Neuron (in vitro differentiated cells): ENCODE measurements around the gene ATP2B2.

ENCODE experiments used
- H2AFZ ChIP-seq: one replicate; pipeline ENCODE4 v1.6.1; 2013; ENCODE audit warnings: low read depth, mild to moderate bottlenecking, inconsistent platforms, low read length, moderate library complexity
- H3K27me3 ChIP-seq: one replicate; pipeline ENCODE4 v1.6.1; 2013; ENCODE audit warnings: low read length; ENCODE audit not compliant: insufficient read depth
- H3K36me3 ChIP-seq: one replicate; pipeline ENCODE4 v1.6.1; 2013; ENCODE audit warnings: low read length; ENCODE audit not compliant: insufficient read depth
- H3K4me1 ChIP-seq: one replicate; pipeline ENCODE4 v1.6.1; 2013; ENCODE audit warnings: low read length; ENCODE audit not compliant: insufficient read depth
- H3K4me3 ChIP-seq: 2 replicates; pipeline ENCODE4 v1.5.1; 2013; ENCODE audit warnings: mild to moderate bottlenecking, low read length, moderate library complexity
- H3K9me3 ChIP-seq: one replicate; pipeline ENCODE4 v1.6.1; 2013; ENCODE audit warnings: low read length

Gene ATP2B2

DNA sequence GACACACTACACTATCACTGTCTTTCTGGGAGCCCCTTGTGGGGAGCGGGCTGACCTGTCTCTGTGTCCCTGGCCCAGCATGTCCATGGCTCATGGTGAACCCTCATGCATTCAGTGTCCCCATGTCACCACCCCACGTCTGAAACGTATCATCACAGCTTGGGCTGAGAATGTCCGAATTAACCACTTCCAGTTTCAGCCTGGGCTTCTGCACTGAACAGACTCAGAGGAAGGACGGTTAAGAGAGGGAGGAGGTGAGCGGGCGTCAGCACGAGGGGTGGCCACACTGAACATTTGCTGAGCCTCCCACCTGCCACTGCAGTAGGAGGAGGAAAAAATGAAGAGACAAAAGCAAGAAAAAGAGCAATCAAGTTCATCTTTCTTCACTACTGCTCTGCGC is 30.5 kb downstream of the ATP2B2 start:
- no peaks in the 10 kb centered on the region for H3K9me3 ChIP-seq
- H3K27me3 ChIP-seq: no peaks in the 10 kb centered on the region
- H3K36me3 ChIP-seq: no peaks in the 10 kb centered on the region
- no peak overlapping the region for H2AFZ ChIP-seq
- peaks cover 11% of the 10 kb centered on the region for H3K4me1 ChIP-seq
- no peak overlapping the region for H3K4me3 ChIP-seq

DNA sequence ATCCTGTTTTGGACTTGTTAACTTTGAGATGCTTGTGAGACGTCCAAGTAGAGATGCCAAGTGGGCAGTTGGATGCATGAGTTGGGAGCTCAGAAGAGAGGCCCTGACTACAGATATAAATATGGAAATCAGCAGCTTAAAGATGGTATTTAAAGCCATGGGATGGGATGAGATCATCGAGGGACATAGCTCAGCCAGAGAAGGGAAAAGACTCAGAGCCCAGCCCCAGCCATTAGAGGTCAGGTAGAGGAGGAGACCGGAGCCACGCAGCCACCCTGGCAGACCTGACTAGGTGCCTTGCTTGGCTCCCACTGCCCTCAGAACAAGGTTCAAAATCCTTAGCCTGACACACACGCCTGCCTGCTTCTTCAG is 31.1 kb downstream of the ATP2B2 start:
- no peaks in the 10 kb centered on the region for H3K27me3 ChIP-seq
- no peak overlapping the region for H3K4me3 ChIP-seq
- H3K4me1 ChIP-seq: peaks cover 11% of the 10 kb centered on the region
- no peaks in the 10 kb centered on the region for H3K9me3 ChIP-seq
- H3K36me3 ChIP-seq: no peaks in the 10 kb centered on the region
- no peak overlapping the region for H2AFZ ChIP-seq

DNA sequence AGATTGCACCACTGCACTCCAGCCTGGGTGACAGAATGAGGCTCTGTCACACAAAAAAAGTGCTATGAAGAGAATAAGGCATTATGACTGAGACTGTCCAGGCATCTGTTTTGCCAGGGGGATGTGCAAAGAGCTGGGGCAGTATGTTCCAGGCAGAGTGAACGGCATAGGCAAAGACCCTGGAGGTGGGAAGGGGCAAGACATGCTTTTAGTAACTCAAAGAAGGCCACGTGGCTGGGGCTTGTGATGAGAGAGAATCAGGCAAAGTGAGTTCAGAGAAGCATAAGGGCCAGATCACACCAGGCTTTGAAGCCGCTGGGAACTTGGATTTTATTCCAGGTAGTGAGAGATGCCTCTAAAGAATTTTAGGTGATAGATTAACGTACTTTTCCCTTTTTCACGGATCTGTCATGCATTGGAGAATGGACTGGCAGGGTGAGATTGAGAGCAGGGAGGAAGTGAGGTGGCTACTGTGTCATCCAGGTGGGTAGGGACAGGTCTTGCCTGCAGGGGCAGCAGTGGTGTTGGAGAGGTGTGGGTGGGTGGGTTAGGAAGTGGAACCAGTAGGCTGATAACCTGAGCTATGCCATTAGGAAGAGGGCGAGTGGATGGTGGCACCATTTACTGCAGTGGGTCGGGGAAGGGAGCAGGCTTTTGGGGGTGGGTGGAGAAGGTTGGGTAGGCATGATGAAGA is 31.7 kb downstream of the ATP2B2 start:
- Histone ChIP-seq H2AFZ (no peak overlapping the region), H3K4me1 (peaks cover 11% of the 10 kb centered on the region), H3K36me3 (no peaks in the 10 kb centered on the region), H3K4me3 (no peak overlapping the region), H3K27me3 (peaks cover under 1% of the 10 kb centered on the region), H3K9me3 (no peaks in the 10 kb centered on the region)

DNA sequence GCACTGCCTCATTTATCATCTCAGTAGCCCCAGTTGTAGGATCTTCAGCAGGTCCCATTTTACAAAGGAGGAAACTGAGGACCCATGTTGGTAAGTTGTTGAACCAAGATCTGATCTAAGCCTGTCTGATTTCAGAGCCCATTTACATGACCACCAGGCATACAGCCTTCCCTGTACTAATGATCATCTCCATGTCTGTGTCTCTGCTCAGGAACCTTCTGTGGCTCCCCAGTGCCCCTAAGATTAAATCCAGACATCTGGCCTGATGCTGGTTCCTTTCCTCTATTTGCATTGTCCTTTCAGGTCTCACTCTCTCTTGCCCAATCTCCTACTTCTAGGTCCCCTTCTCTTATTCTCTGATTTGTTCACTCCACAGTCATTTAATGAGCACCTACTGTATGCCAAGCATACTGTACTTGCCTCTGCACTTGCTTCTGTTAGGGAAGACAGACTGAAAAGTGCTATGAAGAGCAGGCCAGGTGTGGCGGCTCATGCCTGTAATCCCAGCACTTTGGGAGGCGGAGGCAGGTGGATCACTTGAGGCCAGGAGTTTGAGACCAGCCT is 32.4 kb downstream of the ATP2B2 start:
- H3K36me3 ChIP-seq: no peaks in the 10 kb centered on the region
- no peaks in the 10 kb centered on the region for H3K9me3 ChIP-seq
- H2AFZ ChIP-seq: no peak overlapping the region
- peaks cover 7% of the 10 kb centered on the region for H3K27me3 ChIP-seq
- peaks cover 11% of the 10 kb centered on the region for H3K4me1 ChIP-seq
- no peak overlapping the region for H3K4me3 ChIP-seq

DNA sequence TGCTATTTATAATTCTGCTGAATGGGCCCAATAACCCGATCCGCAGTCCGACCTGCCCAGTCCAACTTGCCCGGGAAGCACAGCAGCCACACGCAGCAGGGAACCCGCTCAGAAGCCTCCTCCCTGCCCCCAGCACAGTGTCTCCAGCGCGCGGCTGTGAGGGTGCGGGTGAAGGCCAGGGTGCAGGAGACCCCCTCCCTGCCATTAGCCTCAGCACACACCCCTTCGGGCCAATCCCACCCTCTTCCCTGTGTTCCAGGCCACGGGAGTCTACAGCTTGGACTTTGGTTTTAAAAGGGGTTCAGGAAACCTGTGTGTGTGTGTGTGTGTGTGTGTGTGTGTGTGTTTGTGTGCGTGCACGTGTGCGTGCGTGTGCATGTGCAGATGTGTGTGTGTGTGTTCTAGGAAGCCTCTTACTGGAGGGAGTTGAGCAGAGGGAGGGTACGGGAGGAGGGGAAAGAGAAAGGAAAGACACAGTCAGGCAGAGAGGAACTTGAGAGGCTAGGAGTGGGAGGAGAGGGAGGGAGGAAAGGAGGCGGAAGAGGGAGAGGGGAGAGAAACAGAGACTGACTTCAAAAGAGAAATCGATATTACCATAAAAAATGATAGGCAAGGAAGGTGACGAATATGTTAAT is 34.2 kb downstream of the ATP2B2 start:
- Histone ChIP-seq H2AFZ (peak overlapping the region; percentile 66), H3K4me3 (peak overlapping the region; percentile 16), H3K27me3 (peaks cover 12% of the 10 kb centered on the region), H3K9me3 (no peaks in the 10 kb centered on the region), H3K4me1 (peaks cover 11% of the 10 kb centered on the region), H3K36me3 (no peaks in the 10 kb centered on the region)

DNA sequence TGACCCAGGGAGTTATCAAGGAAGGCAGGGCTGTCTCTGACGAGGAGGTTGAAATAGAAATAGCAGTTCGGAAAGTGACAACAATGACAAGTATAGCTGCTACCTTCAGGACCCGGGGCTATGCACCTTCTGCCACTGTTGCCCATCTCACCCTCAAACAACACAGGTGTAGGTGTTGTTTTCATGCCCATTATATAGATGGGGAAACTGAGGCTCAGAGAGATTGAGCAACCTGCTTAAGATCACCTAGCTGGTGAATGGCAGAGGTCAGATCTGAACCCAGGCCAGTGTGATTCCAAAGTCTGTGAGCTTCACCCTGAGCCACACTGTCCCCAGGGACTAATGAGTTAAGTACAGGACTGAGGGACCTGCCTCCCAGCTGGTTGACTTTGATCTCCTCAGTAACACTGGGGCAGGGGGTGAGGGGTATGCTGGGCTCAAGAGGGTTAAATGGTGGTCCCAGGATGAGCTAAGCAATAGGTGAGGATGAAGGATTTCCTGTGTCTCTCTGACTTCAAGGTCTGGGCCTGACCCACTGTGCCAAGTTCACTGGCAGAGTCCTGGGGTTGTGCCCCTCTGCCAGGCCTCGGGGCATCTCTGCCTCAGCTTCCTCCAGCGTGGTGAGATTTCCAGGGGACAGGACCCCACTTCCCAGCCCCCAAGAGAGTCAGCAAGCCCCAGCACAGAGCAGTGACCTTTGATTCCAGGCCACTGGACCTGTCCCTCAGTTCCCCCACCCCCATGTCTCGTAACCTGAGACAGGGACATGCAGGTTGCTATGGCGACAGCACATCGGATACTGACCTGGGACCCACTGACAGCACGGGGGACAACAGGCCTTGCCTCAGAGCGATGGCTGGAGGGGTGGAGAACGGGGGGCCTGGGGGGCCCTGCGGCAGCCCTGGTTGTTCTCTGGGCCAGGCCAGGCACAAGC is 35.0 kb downstream of the ATP2B2 start:
- no peak overlapping the region for H3K4me3 ChIP-seq
- H3K9me3 ChIP-seq: no peaks in the 10 kb centered on the region
- H3K36me3 ChIP-seq: no peaks in the 10 kb centered on the region
- H2AFZ ChIP-seq: peak overlapping the region; percentile 66
- peaks cover 11% of the 10 kb centered on the region for H3K4me1 ChIP-seq
- H3K27me3 ChIP-seq: peaks cover 12% of the 10 kb centered on the region

DNA sequence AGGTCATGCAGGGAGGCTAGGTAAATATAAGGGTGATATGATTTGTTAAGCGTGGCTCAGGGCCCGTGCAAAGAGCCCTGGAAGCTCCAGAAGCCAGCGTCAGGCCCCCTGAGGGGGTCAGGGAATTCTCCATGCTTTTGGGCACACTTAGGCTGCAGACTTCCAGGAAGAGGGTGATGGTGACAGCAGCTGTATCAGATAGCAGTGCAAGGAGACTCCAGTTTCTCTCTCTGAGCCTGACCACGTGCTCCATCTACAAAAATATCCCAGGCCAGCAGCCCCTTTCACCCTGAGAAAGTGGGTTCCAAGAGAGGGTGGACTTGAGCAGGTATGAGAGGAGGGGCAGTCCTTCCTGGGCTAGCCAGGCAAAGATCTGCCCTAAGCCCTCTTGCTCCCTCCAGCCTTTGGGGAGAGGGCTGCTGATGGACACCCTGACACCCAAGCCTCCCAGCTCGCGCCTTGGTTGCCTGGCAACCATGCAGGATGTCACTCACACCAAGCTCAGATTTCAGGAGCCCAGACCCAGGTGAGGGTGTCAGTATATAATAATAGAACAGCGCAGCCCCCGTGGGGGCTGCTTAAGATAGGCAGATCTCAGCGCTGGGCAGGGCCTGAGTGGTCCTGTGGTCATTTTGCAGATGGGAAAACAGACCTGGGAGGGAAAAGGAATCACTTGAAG is 35.8 kb downstream of the ATP2B2 start:
- Histone ChIP-seq H3K36me3 (no peaks in the 10 kb centered on the region), H2AFZ (no peak overlapping the region), H3K4me1 (peaks cover 11% of the 10 kb centered on the region), H3K27me3 (peaks cover 12% of the 10 kb centered on the region), H3K9me3 (no peaks in the 10 kb centered on the region), H3K4me3 (no peak overlapping the region)

DNA sequence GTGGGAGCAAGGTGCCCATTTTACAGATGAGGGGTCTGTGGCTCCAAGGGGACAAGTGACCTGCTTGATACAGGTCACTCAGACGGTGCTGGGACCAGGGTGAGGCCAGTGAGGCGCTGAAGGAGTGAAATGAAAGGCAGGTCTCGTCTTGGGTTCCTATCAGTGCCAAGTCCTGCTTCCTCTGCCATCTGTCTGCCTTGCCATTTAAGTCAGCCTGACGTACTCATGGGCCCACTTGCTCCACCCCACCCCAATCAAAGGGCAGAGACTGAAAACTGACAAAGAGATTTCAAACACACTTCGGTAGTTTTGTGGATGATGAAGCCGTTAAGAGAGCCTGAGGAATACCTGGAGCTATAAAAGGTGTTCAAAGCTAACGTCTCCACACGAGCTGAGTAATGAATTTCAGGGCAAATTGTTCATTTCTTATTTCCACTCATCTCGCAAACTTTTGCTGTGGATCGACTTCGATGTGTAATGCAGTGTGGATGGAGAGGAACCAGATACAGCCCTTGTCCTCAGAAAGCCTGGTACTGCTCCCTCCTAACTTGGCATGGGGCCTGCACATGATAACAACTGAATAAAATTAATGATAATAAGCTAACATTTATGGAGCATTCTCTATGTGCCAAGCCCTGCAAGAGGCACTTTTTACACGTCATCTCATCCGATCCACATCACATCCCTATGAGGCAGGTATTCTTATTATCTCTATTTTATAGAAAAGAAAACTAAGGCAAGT is 36.6 kb downstream of the ATP2B2 start:
- Histone ChIP-seq H3K9me3 (no peaks in the 10 kb centered on the region), H3K4me1 (peaks cover 11% of the 10 kb centered on the region), H3K27me3 (peaks cover 12% of the 10 kb centered on the region), H2AFZ (no peak overlapping the region), H3K36me3 (no peaks in the 10 kb centered on the region), H3K4me3 (no peak overlapping the region)

DNA sequence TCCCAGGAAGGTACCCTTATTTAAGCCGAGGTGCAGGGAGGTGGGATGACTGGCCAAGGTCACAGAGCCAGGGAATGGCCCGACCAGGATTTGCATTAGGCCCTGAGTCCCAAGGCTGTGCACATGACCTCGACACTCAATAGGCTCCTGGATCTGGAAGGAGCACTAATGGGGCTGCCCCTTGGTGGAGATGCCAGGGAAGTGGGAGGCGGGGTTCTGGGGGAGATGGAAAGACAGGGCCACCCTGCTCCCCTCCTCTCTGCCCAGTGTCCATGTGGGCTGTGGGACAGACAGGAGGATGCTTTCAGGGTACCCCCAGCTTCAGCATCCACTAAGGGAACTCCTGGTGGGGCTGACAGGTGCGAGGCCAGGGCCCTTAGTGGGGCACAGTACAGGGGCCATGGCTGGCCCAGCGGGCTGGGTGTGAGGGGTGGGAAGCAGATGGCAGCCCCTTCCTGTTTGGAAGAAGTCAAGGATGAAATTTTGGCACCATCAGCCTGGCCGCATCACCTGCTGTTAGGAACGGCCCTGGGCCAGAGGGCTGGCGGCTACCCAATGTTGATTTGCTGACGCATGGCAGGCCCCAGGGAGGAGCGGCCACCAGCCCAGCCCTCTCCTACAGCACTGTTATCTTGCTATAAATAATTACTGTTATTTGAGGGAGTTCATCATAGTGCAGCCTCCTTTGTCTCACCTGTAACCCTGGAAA is 37.3 kb downstream of the ATP2B2 start:
- H3K27me3 ChIP-seq: peaks cover 12% of the 10 kb centered on the region
- H3K36me3 ChIP-seq: no peaks in the 10 kb centered on the region
- peaks cover 11% of the 10 kb centered on the region for H3K4me1 ChIP-seq
- H3K9me3 ChIP-seq: no peaks in the 10 kb centered on the region
- H3K4me3 ChIP-seq: no peak overlapping the region
- no peak overlapping the region for H2AFZ ChIP-seq

DNA sequence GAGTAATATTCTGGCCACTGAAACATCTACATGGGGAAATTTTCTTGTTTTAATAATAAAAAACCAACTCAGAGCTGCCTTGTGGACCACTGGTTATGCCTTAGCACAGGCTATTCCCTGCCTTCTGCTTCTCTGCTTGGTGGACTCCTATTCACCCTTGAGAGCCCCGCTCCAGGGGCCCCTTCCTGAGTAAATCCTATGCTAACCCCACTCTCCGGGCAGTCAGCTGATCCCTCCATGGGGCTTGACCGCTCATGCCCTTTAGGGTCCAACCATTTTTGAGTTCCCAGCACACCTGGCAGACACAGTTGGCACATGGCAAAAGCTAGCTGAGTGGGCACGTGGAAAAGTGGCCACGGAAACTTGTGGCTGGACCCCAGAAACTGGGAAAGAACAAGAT is 38.2 kb downstream of the ATP2B2 start:
- H3K9me3 ChIP-seq: no peaks in the 10 kb centered on the region
- no peaks in the 10 kb centered on the region for H3K36me3 ChIP-seq
- no peak overlapping the region for H2AFZ ChIP-seq
- no peak overlapping the region for H3K4me3 ChIP-seq
- peaks cover 12% of the 10 kb centered on the region for H3K27me3 ChIP-seq
- peaks cover 11% of the 10 kb centered on the region for H3K4me1 ChIP-seq

DNA sequence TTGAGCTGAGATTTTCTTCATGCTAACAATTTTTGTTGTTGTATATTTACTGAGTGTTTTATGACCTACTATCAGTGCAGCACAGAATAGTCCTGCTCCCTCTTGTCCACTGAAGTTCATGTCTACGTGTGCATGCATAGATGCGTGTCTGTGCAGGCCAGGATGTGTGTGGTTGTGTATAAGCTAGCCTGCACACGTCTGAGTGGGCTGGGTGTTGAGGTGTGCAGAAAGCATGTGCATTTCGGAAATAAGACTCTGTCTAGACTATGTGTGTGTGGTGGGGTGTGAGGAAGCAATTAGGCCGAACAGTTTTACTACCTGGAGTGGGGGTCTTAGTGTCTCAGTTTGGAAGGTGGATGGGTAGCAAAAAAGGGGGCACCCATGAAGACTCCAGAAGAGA is 39.2 kb downstream of the ATP2B2 start:
- Histone ChIP-seq H2AFZ (no peak overlapping the region), H3K4me1 (peaks cover 8% of the 10 kb centered on the region), H3K36me3 (no peaks in the 10 kb centered on the region), H3K27me3 (peaks cover 12% of the 10 kb centered on the region), H3K9me3 (no peaks in the 10 kb centered on the region), H3K4me3 (no peak overlapping the region)

DNA sequence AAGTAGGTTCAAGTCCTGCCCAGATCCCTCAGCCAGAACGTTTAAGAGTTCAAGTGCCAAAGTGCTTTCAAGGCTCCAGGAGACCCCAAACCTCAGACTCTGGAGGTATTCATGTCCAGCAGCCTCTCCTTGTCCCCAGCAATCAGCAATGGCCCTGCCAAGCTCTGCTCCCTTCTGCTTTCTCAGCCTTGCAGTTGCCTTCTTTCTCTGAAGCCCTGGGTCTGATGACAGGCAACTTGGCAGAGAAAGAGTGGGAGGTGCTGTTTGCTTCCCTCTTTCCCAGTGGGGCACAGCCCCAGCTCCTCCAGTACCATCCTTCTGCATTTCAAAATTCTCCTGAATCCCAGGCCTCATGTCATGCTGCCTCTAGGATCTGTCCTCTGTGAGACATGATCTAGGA is 40.2 kb downstream of the ATP2B2 start:
- H3K27me3 ChIP-seq: peaks cover 12% of the 10 kb centered on the region
- no peaks in the 10 kb centered on the region for H3K9me3 ChIP-seq
- no peaks in the 10 kb centered on the region for H3K36me3 ChIP-seq
- H2AFZ ChIP-seq: no peak overlapping the region
- H3K4me3 ChIP-seq: no peak overlapping the region
- H3K4me1 ChIP-seq: no peaks in the 10 kb centered on the region
